HG02759 (cell line): ENCODE measurements around the gene SIL1.
"Not testable (repeated sequence)": the region's sequence is repeated elsewhere in the genome, so short reads cannot be mapped to it uniquely, and the experiment has no call there.

ENCODE experiments used
- ATAC-seq: cut with Tn5 transposase; IDR thresholded peaks from one replicate; pipeline ENCODE4 v1.9.1; 2021; ENCODE audit warnings: mild to moderate bottlenecking, moderate library complexity; ENCODE audit not compliant: unreplicated experiment

Gene SIL1

DNA sequence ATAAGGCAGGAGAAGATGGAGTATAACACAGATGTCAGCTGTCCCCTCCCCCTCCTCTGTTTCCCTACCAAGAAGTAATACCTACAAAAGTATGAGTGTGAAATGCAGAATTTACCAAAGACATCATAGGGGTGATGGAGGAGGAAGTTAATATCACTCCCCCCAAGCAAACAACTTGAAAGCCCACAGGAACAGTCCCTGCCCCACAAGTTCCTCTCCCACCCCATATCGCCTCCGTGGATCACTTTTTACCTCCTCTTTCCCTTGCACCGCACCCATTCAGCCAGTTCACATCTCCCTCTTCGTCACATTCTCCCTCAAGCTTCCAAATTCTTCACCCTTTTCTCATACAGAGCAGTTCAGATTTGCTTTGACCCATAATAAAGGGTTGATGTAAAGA is 7.0 kb upstream of the SIL1 start:
- no peak for ATAC-seq

- ATAC-seq, result no peak
These were observed 6.0 kb upstream of the SIL1 start for GRCh38 chr5:139204196-139204595.

DNA sequence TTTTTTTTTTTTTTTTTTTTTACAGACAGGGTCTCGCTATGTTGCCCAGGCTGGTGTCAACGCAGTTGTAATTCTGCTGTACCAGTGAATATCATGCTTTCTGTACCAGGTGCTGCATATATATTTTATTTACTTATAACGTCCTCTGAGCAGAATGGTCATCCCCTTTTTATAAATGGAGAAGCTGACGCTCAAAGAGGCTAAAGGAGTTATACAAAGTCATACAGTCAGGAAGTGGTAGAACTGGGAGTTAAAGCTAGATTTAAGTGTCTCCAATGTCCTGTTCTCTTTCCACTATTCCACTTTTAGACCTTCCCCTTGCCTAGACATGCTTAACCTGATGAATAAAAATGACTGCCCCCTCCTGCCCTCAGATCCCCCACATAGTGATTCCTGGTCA is 1.2 kb upstream of the SIL1 start:
- ATAC-seq, result no peak

DNA sequence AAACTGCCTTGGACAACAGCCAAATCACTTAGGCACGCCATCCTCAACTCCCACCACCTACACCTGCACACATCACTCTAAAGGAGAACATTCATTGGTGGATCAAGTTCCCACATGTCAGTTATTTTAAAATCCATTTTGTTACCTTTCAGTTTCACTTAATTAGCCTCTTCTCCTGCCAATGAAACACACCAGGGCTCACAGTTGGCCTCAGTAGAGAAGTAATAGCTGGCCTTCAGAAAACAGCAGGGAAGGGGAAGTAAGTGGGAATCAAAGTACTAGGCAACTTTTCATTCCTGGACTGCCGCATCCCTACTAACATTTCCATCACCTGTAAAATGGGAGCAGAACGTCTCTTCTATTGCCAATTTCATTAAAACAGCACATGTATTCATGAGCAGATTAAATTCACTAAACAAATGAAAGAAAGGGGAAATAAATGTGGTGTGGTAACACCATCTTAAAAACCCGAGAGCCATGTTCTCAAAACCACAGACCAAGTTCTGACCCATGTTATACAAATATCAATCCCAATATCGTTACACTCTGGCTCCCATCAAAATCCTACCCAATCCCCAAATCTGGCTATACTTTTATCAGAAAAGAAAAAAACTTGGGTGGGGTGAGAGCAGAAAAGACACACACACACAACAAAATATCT is 1.7 kb downstream of the SIL1 start:
- no peak for ATAC-seq

DNA sequence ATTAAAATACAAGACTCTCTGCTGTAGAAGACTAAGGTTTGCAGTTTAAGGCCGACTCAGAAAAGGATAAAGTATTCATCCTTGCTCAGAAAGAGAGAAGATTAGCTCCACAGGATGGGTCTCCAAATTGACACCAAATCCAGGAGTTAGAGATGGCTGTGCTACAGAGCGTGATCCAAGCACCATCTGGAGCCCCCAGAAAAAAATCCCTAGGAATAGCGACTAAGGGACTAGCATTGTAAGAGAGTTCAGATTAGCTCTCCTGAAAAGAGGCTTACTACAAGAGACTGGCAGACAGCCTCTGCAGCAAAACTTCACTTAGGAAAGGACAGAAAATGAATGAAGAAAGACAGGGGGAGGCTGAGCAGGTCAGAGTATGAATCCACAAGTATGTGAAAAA is 3.7 kb downstream of the SIL1 start:
- no peak for ATAC-seq

- ATAC-seq, result no peak
These were observed 4.2 kb downstream of the SIL1 start for GRCh38 chr5:139193928-139194327.

DNA sequence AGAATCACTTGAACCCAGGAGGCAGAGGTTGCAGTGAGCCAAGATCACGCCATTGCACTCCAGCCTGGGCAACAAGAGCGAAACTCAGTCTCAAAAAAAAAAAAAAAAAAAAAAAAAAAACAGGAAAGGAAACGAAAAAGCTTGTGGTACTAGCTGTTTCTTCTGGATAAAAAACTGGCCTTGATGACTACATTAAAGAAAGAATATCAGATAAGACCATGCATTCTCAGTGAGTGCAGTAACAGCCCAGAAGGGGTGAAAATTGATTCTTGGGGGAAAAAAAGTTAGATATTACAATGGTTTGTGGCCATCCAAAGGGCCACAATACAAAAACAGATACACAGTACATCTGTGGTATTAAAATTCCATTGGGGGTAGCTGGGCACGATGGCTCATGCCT is 5.3 kb downstream of the SIL1 start:
- not testable (repeated sequence) for ATAC-seq

DNA sequence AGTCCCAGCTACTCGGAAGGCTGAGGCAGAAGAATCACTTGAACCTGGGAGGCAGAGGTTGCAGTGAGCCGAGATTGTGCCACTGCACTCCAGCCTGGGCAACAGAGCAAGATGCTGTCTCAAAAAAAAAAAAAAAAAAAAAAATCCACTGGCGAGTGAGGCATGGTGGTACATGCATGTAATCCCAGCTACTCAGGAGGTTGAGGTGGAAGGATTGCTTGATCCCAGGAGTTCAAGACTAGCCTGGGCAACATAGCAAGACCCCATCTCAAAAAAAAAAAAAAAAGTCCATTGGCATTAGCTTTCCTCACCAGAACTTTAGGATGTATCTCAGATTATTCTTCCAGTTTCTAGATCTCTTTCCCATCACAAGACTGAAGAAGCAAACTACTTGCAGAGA is 6.2 kb downstream of the SIL1 start:
- not testable (repeated sequence) for ATAC-seq

DNA sequence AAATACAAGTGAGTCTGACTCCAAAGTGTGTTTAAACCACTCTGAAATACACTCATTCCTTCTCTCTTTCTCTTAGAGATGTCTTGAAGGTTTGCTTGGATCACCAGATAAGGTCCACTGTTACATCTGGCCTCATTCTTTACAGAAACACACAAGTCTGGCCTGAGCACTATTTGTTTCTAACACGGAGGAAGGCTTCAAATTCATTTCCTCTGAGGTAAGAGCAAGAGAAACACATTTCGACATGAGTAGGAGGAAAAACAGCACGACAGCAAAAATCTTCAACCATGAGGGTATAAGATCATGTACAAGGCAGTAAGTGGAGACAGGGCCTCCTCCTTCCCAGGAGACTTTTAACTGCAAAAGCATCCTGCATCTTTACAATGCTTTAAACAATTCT is 8.0 kb downstream of the SIL1 start:
- no peak for ATAC-seq

- ATAC-seq, result no peak
These were observed 9.5 kb downstream of the SIL1 start for GRCh38 chr5:139188558-139189270.

- no peak for ATAC-seq
These were observed 11.3 kb downstream of the SIL1 start for GRCh38 chr5:139186752-139187326.

- no peak for ATAC-seq
These were observed 11.9 kb downstream of the SIL1 start for GRCh38 chr5:139186261-139186660.

- no peak for ATAC-seq
These were observed 12.6 kb downstream of the SIL1 start for GRCh38 chr5:139185589-139185988.

GRCh38 chr5:139183502-139183901 is 14.7 kb downstream of the SIL1 start:
- ATAC-seq, result no peak

DNA sequence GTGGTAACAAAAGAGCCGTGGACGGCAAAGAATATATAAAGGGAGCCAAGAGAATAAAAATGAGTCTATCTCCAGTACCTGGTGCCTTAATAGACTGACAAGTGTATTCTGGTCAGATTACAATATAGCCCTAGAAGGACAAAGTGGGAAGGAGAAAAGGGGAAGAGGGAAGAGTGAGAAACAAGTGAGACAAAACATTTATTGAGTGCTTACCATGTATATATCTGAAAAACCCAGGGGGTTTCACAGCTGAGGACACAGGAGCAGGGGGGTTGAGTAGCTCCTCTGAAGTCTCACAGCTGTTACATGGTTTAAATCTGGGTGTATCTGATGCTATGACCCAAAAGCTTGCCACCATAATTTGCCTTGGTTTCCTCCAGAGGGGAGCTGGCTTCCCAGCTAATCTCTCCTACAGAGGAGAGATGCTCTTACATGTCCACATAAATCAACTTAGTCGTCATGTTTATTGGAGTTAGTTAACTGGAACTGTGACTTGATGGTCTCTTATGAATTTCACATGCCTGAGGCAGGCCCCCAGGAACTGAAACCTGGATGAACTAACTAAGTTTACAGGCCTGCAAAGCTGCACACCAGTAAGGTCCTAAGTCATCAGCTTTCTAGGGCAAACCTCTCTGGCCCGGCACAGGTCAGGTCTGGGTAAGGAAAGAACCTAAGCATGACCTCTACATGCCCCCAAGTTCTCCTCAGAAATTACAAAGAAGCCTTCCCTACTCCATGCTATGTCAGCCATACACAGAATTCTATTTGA is 15.5 kb downstream of the SIL1 start:
- ATAC-seq, result peak; percentile 37

DNA sequence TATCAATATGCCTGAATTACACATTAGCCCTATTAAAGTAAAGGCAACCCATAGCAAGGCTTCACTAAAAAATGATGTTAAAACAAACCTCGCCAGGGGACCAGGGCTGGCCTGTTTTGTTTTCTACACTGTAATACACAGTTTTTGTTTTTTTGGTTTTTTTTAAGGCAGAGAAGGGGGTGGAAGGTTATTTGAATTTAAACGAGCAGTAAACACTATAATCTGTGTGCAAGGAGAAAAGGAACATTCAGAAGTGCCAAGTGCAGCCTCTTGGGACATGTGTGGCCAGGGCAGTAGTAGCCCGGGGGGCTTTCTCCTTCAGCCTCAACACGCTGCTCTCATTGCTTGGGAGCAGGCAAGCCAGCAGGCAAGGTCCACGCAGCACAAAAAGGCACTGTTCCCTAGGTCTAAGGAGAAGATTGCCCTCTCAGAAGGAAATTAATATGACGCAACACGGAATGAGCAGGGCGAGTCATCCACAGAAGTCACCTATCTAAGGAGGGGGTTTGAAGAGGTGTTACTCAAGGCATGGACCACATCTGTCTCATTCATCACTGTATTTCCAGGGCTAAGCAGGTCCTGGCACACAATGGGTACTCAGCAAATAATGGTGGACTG is 16.2 kb downstream of the SIL1 start:
- no peak for ATAC-seq

DNA sequence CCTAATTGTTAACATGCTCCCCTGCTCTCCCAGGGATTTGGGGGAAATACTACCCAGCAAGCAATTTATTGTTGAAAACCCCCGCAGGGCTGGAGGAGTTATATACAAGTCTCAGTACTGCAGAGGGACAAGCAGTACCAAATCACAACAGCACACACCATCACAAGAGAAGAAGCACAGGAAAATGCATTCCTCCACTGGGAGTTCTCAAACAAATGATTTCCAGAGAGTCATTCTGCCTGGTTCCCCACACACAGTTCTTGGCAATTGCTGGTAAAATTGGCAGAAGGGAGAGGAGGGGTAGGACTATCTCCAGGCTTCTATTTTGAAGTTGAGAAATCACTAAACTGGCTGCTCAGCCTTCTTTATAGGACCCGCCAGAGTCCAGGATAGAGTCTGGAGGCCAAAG is 16.8 kb downstream of the SIL1 start:
- ATAC-seq, result no peak

- ATAC-seq, result no peak
These were observed 17.3 kb downstream of the SIL1 start for GRCh38 chr5:139180850-139181249.

- not testable (repeated sequence) for ATAC-seq
These were observed 18.2 kb downstream of the SIL1 start for GRCh38 chr5:139179778-139180513.

DNA sequence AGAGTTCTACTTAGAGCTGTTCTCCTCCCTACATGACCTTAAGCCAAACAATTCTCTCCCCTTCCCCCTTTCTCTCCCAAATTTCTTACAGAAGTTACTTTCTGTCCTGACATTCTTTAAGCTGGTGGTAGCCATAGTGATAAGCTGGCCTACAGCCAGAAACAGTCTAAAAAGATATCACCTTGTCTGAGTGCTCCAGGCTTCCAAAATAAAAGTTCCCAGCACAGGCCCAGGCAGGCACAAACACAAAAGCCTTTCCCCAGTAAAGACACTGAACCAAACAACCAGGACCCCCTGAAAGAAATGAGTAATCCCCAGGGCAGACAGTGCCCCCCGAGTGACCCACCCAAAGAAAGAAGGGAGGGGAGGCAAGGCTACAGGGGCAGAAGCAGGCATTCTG is 19.2 kb downstream of the SIL1 start:
- no peak for ATAC-seq

GRCh38 chr5:139178589-139178917 is 19.6 kb downstream of the SIL1 start:
- ATAC-seq, result no peak
